MM.1S (cell line): ENCODE measurements around the gene SH3BP2.

Experiments used
- DNase-seq: peaks from one replicate; pipeline ENCODE4 v3.0.0-alpha.2; 2015
- H2AFZ ChIP-seq: fragments of 300-600 bp; sonication (generic); 2 replicates; pipeline ENCODE4 v1.6.0; 2016; ENCODE audit warnings: antibody characterized with exemption, low read length
- H3F3A ChIP-seq: fragments of 300-600 bp; sonication (generic); 2 replicates; pipeline ENCODE4 v1.6.1; 2016; ENCODE audit warnings: mild to moderate bottlenecking, antibody characterized with exemption, low read length, moderate library complexity, mixed read lengths; ENCODE audit not compliant: insufficient read depth
- H3K27ac ChIP-seq: fragments of 300-600 bp; sonication (generic); 2 replicates; pipeline ENCODE4 v1.5.1; 2016; ENCODE audit warnings: mild to moderate bottlenecking, low read length
- H3K27me3 ChIP-seq: fragments of 300-600 bp; sonication (generic); replicated peaks from 2 replicates; pipeline ENCODE4 v1.6.0; 2016; ENCODE audit warnings: low read length; ENCODE audit not compliant: insufficient read depth
- H3K36me3 ChIP-seq: fragments of 300-600 bp; sonication (generic); replicated peaks from 2 replicates; pipeline ENCODE4 v1.6.1; 2016; ENCODE audit warnings: mild to moderate bottlenecking, low read length, mixed read lengths; ENCODE audit not compliant: insufficient read depth
- H3K4me1 ChIP-seq: fragments of 300-600 bp; sonication (generic); 2 replicates; pipeline ENCODE4 v1.6.1; 2016; ENCODE audit warnings: low read length, mixed read lengths
- H3K4me2 ChIP-seq: fragments of 300-600 bp; sonication (generic); 2 replicates; pipeline ENCODE4 v1.6.0; 2016; ENCODE audit warnings: low read depth, low read length
- H3K4me3 ChIP-seq: fragments of 300-600 bp; sonication (generic); 2 replicates; pipeline ENCODE4 v1.5.1; 2016; ENCODE audit warnings: low read length, mixed read lengths
- H3K79me2 ChIP-seq: fragments of 300-600 bp; sonication (generic); 2 replicates; pipeline ENCODE4 v1.6.1; 2016; ENCODE audit warnings: mixed run types, low read length, mixed read lengths
- H3K9ac ChIP-seq: fragments of 300-600 bp; sonication (generic); 2 replicates; pipeline ENCODE4 v1.6.1; 2016; ENCODE audit warnings: low read length, mixed read lengths
- H3K9me2 ChIP-seq: fragments of 300-600 bp; sonication (generic); replicated peaks from 2 replicates; pipeline ENCODE4 v1.6.1; 2016; ENCODE audit warnings: mild to moderate bottlenecking, low read length, mixed read lengths; ENCODE audit not compliant: insufficient read depth
- H3K9me3 ChIP-seq: fragments of 300-600 bp; sonication (generic); replicated peaks from 2 replicates; pipeline ENCODE4 v1.6.1; 2016; ENCODE audit warnings: mild to moderate bottlenecking, low read length, mixed read lengths; ENCODE audit not compliant: insufficient read depth
- H4K20me1 ChIP-seq: fragments of 300-600 bp; sonication (generic); 2 replicates; pipeline ENCODE4 v1.6.1; 2016; ENCODE audit warnings: mild to moderate bottlenecking, low read length, moderate library complexity, mixed read lengths; ENCODE audit not compliant: insufficient read depth
- EZH2 ChIP-seq: fragments of 300-600 bp; sonication (generic); optimal IDR thresholded peaks from 2 replicates; pipeline ENCODE3; 2017; ENCODE audit warnings: low read depth, mild to moderate bottlenecking, antibody characterized with exemption, low read length, mixed read lengths
- EZH2phosphoT487 ChIP-seq: fragments of 300-600 bp; sonication (generic); IDR thresholded peaks from 2 replicates; pipeline ENCODE4 v1.6.1; 2018; ENCODE audit warnings: antibody characterized with exemption, low read length
- TF ChIP-seq, protein P1 (sequence below): fragments of 300-600 bp; sonication (generic); IDR thresholded peaks from 2 replicates; pipeline ENCODE4 v1.5.1; 2016; ENCODE audit warnings: antibody characterized with exemption, low read length, mixed read lengths

The SH3BP2 gene

DNA sequence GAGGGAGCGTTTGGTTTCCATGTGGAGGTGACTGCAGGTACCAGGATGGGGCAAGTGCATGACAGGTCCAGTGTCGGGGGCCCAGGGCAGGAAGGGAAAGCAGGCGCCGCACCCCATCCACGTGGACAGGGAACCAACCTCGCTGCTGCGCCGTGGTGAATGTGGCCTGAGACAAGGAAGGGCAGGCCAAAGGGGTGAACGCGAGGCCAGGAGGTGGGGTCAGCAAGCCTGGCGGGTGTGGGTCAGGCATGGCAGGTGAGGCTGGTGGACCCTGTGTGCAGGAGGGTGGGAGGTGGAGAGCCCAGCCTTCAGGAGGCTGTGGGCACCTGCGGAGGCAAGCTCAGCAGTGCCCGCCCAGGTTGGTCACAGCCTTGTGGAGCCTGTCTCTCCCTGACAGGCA, 14.7 kb downstream of the SH3BP2 start:
- H3K9me2 ChIP-seq: no peaks in the 10 kb centered on the region
- no peaks in the 10 kb centered on the region for H3K9me3 ChIP-seq
- 0 out of 2 replicates have a peak, but pooled peaks cover 7% of the 10 kb centered on the region for H3F3A ChIP-seq
- H3K4me1 ChIP-seq: peaks cover 8% of the 10 kb centered on the region
- H3K79me2 ChIP-seq: peaks cover 12% of the 10 kb centered on the region
- no peak overlapping the region for H3K9ac ChIP-seq
- no peak overlapping the region for H3K4me2 ChIP-seq
- H3K27me3 ChIP-seq: no peaks in the 10 kb centered on the region
- DNase-seq: no peak
- H2AFZ ChIP-seq: no peak overlapping the region
- H4K20me1 ChIP-seq: no peaks in the 10 kb centered on the region
- H3K4me3 ChIP-seq: no peak overlapping the region
- no peaks in the 10 kb centered on the region for H3K36me3 ChIP-seq
- TF ChIP-seq, protein P1, sequence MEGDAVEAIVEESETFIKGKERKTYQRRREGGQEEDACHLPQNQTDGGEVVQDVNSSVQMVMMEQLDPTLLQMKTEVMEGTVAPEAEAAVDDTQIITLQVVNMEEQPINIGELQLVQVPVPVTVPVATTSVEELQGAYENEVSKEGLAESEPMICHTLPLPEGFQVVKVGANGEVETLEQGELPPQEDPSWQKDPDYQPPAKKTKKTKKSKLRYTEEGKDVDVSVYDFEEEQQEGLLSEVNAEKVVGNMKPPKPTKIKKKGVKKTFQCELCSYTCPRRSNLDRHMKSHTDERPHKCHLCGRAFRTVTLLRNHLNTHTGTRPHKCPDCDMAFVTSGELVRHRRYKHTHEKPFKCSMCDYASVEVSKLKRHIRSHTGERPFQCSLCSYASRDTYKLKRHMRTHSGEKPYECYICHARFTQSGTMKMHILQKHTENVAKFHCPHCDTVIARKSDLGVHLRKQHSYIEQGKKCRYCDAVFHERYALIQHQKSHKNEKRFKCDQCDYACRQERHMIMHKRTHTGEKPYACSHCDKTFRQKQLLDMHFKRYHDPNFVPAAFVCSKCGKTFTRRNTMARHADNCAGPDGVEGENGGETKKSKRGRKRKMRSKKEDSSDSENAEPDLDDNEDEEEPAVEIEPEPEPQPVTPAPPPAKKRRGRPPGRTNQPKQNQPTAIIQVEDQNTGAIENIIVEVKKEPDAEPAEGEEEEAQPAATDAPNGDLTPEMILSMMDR: no peak
- TF ChIP-seq EZH2 (no peak), EZH2phosphoT487 (no peak)
- H3K27ac ChIP-seq: no peak overlapping the region

DNA sequence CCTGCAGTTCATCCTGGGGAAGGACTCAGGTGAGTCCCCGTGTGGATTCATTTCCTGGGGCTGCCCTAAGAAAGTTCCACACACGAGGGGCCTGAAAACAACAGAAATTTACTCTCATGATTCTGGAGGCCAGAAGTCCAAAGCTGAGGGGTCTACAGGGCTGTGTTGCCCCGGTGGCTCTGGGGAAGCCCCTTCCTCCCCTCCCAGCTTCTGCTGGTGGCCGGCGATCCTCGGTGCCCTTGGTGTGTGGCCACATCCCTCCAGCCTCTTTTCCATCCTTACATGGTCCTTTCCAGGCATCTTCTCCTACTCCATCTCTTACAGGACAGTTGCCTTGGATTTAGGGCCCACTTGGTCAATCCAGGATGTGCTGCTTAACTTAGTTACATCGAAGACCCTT, 15.1 kb downstream of the SH3BP2 start:
- no peaks in the 10 kb centered on the region for H3K9me3 ChIP-seq
- H3K36me3 ChIP-seq: no peaks in the 10 kb centered on the region
- no peak for TF ChIP-seq EZH2phosphoT487
- no peak for TF ChIP-seq EZH2
- TF ChIP-seq, protein P1: no peak
- H3K4me3 ChIP-seq: no peak overlapping the region
- 0 out of 2 replicates have a peak, but pooled peaks cover 7% of the 10 kb centered on the region for H3F3A ChIP-seq
- DNase-seq: no peak
- H3K27me3 ChIP-seq: no peaks in the 10 kb centered on the region
- H3K4me2 ChIP-seq: no peak overlapping the region
- no peaks in the 10 kb centered on the region for H4K20me1 ChIP-seq
- H3K79me2 ChIP-seq: peaks cover 16% of the 10 kb centered on the region
- H2AFZ ChIP-seq: no peak overlapping the region
- H3K4me1 ChIP-seq: peaks cover 8% of the 10 kb centered on the region
- H3K9me2 ChIP-seq: no peaks in the 10 kb centered on the region
- H3K9ac ChIP-seq: no peak overlapping the region
- H3K27ac ChIP-seq: no peak overlapping the region

DNA sequence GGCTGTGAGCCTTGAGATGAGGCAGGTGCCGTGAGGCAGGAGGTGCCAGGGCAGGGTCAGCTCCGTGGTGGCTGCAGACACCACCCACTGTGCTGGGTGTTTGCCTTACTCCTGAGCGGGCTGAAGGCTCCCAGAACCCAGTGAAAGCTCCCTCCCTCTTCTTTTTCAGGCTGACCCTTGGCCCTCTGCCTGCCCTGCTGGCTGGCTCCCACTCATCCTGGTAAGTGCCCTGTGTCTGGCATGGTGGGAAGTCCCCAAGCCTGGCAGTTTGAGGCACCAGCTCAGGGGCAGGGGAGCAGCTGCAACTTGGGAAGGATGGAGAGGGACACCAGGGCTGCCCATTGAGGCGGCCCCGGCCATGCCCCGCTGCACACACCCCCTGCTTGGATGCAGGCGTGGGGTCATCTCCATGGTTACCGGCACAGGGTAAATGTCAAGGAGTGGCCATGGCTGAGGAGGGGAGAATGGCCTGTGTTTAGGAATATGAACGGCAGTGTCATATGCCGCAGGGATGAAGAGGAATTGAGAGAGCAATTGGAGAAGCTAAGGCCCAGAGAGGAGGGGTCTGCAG, 16.8 kb downstream of the SH3BP2 start:
- peaks cover 12% of the 10 kb centered on the region for H3K4me1 ChIP-seq
- no peaks in the 10 kb centered on the region for H3K9me2 ChIP-seq
- peaks cover 33% of the 10 kb centered on the region for H3K79me2 ChIP-seq
- DNase-seq: no peak
- no peak overlapping the region for H2AFZ ChIP-seq
- no peaks in the 10 kb centered on the region for H3K9me3 ChIP-seq
- no peak overlapping the region for H3K9ac ChIP-seq
- 0 out of 2 replicates have a peak, but pooled peaks cover 7% of the 10 kb centered on the region for H3F3A ChIP-seq
- H3K4me3 ChIP-seq: no peak overlapping the region
- TF ChIP-seq EZH2phosphoT487 (no peak), EZH2 (no peak)
- TF ChIP-seq, protein P1: no peak
- no peak overlapping the region for H3K27ac ChIP-seq
- H3K36me3 ChIP-seq: no peaks in the 10 kb centered on the region
- H4K20me1 ChIP-seq: no peaks in the 10 kb centered on the region
- H3K4me2 ChIP-seq: no peak overlapping the region
- no peaks in the 10 kb centered on the region for H3K27me3 ChIP-seq
